HL-60 (cell line): ENCODE results near the gene NME2.

Experiments used
- POLR2AphosphoS5 ChIP-seq: IDR thresholded peaks from 2 replicates; pipeline ENCODE4 v1.6.1; 2012; ENCODE audit warnings: low read depth
- TF ChIP-seq, protein P1 (sequence below): IDR thresholded peaks from one replicate; pipeline ENCODE4 v1.5.1; 2011; ENCODE audit warnings: low read length, control low read depth, inconsistent platforms; ENCODE audit not compliant: insufficient read depth
- TF ChIP-seq, protein P2 (sequence below): IDR thresholded peaks from 2 replicates; pipeline ENCODE4 v1.6.1; 2012; ENCODE audit warnings: low read depth; ENCODE audit not compliant: insufficient replicate concordance

DNA sequence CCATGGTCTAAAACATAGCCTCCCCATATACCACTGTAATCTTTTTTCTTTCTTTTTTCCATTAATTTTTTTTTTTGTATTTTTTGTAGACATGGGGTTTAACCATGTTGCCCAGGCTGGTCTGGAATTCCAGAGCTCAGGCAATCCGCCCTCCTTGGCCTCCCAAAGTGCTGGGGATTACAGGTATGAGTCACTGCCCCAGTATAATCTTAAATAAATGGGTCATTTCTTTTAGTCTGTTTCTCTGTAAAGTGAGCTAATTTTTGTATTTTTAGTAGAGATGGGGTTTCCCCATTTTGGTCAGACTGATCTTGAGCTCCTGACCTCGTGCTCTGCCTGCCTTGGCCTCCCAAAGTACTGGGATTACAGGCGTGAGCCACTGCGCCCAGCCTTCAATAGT, 18.6 kb upstream of the NME2 start:
- TF ChIP-seq, protein P1, sequence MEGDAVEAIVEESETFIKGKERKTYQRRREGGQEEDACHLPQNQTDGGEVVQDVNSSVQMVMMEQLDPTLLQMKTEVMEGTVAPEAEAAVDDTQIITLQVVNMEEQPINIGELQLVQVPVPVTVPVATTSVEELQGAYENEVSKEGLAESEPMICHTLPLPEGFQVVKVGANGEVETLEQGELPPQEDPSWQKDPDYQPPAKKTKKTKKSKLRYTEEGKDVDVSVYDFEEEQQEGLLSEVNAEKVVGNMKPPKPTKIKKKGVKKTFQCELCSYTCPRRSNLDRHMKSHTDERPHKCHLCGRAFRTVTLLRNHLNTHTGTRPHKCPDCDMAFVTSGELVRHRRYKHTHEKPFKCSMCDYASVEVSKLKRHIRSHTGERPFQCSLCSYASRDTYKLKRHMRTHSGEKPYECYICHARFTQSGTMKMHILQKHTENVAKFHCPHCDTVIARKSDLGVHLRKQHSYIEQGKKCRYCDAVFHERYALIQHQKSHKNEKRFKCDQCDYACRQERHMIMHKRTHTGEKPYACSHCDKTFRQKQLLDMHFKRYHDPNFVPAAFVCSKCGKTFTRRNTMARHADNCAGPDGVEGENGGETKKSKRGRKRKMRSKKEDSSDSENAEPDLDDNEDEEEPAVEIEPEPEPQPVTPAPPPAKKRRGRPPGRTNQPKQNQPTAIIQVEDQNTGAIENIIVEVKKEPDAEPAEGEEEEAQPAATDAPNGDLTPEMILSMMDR, result no peak
- TF ChIP-seq POLR2AphosphoS5, result no peak
- TF ChIP-seq, protein P2, sequence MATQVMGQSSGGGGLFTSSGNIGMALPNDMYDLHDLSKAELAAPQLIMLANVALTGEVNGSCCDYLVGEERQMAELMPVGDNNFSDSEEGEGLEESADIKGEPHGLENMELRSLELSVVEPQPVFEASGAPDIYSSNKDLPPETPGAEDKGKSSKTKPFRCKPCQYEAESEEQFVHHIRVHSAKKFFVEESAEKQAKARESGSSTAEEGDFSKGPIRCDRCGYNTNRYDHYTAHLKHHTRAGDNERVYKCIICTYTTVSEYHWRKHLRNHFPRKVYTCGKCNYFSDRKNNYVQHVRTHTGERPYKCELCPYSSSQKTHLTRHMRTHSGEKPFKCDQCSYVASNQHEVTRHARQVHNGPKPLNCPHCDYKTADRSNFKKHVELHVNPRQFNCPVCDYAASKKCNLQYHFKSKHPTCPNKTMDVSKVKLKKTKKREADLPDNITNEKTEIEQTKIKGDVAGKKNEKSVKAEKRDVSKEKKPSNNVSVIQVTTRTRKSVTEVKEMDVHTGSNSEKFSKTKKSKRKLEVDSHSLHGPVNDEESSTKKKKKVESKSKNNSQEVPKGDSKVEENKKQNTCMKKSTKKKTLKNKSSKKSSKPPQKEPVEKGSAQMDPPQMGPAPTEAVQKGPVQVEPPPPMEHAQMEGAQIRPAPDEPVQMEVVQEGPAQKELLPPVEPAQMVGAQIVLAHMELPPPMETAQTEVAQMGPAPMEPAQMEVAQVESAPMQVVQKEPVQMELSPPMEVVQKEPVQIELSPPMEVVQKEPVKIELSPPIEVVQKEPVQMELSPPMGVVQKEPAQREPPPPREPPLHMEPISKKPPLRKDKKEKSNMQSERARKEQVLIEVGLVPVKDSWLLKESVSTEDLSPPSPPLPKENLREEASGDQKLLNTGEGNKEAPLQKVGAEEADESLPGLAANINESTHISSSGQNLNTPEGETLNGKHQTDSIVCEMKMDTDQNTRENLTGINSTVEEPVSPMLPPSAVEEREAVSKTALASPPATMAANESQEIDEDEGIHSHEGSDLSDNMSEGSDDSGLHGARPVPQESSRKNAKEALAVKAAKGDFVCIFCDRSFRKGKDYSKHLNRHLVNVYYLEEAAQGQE, result no peak
